HCT116 (cell line): ENCODE measurements around the gene METTL27. TPM values are rescaled to one million over a fixed set of nuclear protein-coding genes. Genes with fewer than 3 reads are reported as not detected.

Experiments
- ATAC-seq: fragments of 200-7000 bp; cut with Tn5 transposase; 2 replicates; pipeline ENCODE4 v1.9.1; 2020; ENCODE audit warnings: mild to moderate bottlenecking, moderate library complexity
- BruUV-seq: library from RNA; stranded (reverse); fragments of 400-500 nt; replicated peaks from 2 replicates; lab custom pipeline; 2021; lab: Mats Ljungman, UMichigan
- CTCF ChIA-PET: fragments of 300-600 bp; sonication (Branson Sonifier 250); formaldehyde crosslinking; loops from one replicate; lab custom pipeline; 2021; ENCODE audit warnings: antibody characterized with exemption; lab: Charles Lee
- POLR2A ChIA-PET: fragments of 300-600, 350-600 bp; sonication (Branson Sonifier 250); formaldehyde crosslinking; loops from one replicate; lab custom pipeline; 2021; ENCODE audit warnings: antibody characterized with exemption; lab: Charles Lee
- RAD21 ChIA-PET, 2 experiments: fragments of 300-600 bp; sonication (Branson Sonifier 250); formaldehyde crosslinking; loops; one replicate each; lab custom pipeline; 2023; ENCODE audit warnings: low total read pairs in 2 of 2; ENCODE audit not compliant: uncharacterized antibody in 2 of 2, unreplicated experiment in 2 of 2, low non-redundant PET in 1 of 2; lab: Charles Lee
- DNase-seq: peaks from one replicate; pipeline ENCODE4 v3.0.0-alpha.2; 2010; ENCODE audit warnings: low read depth, low spot score
- H2AFZ ChIP-seq: fragments of 200-600 bp; shearing (Covaris generic), sonication (generic); 2 replicates; pipeline ENCODE4 v1.6.1; 2017; ENCODE audit warnings: low read depth, mixed run types, mixed read lengths, antibody characterized with exemption, low read length; ENCODE audit not compliant: poor library complexity, severe bottlenecking
- H3K27ac ChIP-seq: 2 replicates; pipeline ENCODE4 v1.5.1; 2012; ENCODE audit warnings: low read depth, low read length
- H3K27me3 ChIP-seq: fragments of 200-600 bp; sonication (generic); 2 replicates; pipeline ENCODE4 v1.6.1; 2016; ENCODE audit warnings: mixed run types, low read length, mixed read lengths; ENCODE audit not compliant: insufficient read depth
- H3K36me3 ChIP-seq, 2 experiments: fragments of 200-500 bp in 1 of 2; fragments of 200-600 bp in 1 of 2; sonication (Bioruptor generic) in 1 of 2; sonication (generic) in 1 of 2; 2 replicates each; pipeline versions ENCODE4 v1.5.1 to v1.6.1; 2014 to 2016; ENCODE audit warnings: low read length in 2 of 2, inconsistent platforms in 1 of 2, mixed read lengths in 1 of 2, mixed run types in 1 of 2; ENCODE audit not compliant: insufficient read depth in 2 of 2, control insufficient read depth in 1 of 2
- H3K4me1 ChIP-seq, 2 experiments: fragments of 200-600 bp in 1 of 2; sonication (generic) in 1 of 2; 2 replicates each; pipeline versions ENCODE4 v1.5.1 to v1.6.1; 2012 to 2017; ENCODE audit warnings: low read length in 2 of 2, inconsistent platforms in 1 of 2, mild to moderate bottlenecking in 1 of 2, mixed read lengths in 1 of 2, mixed run types in 1 of 2, moderate library complexity in 1 of 2; ENCODE audit not compliant: insufficient read depth in 2 of 2, control insufficient read depth in 1 of 2
- H3K4me2 ChIP-seq: fragments of 200-600 bp; sonication (generic); 2 replicates; pipeline ENCODE4 v1.6.1; 2017; ENCODE audit warnings: mixed run types, low read length, mixed read lengths
- H3K4me3 ChIP-seq, 2 experiments: fragments of 200-600 bp in 1 of 2; sonication (generic) in 1 of 2; replicated peaks in 1 of 2; 2 replicates each; pipeline ENCODE4 v1.5.1; 2011 to 2016; ENCODE audit warnings: low read length in 2 of 2, control low read depth in 1 of 2, low read depth in 1 of 2, mild to moderate bottlenecking in 1 of 2, mixed read lengths in 1 of 2, mixed run types in 1 of 2
- H3K79me2 ChIP-seq: fragments of 200-600 bp; sonication (generic); 2 replicates; pipeline ENCODE4 v1.6.1; 2017; ENCODE audit warnings: mild to moderate bottlenecking, mixed run types, low read length, moderate library complexity, mixed read lengths; ENCODE audit not compliant: insufficient read depth
- H3K9ac ChIP-seq: fragments of 200-600 bp; sonication (generic); 2 replicates; pipeline ENCODE4 v1.6.1; 2016; ENCODE audit warnings: low read length, mixed read lengths
- H3K9me2 ChIP-seq: fragments of 200-600 bp; sonication (generic), shearing (Covaris generic); 2 replicates; pipeline ENCODE4 v1.6.1; 2017; ENCODE audit warnings: mixed run types, mild to moderate bottlenecking, moderate library complexity; ENCODE audit not compliant: insufficient read depth
- H3K9me3 ChIP-seq, 2 experiments: fragments of 200-500 bp in 1 of 2; fragments of 200-600 bp in 1 of 2; sonication (Bioruptor generic) in 1 of 2; sonication (generic) in 1 of 2; 2 replicates each; pipeline ENCODE4 v1.6.1; 2014 to 2017; ENCODE audit warnings: low read length in 2 of 2, mixed read lengths in 2 of 2, inconsistent platforms in 1 of 2, low read depth in 1 of 2, mild to moderate bottlenecking in 1 of 2, mixed run types in 1 of 2, moderate library complexity in 1 of 2; ENCODE audit not compliant: control insufficient read depth in 1 of 2, insufficient read depth in 1 of 2
- H4K20me1 ChIP-seq: fragments of 200-600 bp; sonication (generic), shearing (Covaris generic); 2 replicates; pipeline ENCODE4 v1.6.1; 2017; ENCODE audit warnings: mixed run types, mild to moderate bottlenecking, moderate library complexity; ENCODE audit not compliant: insufficient read depth
- ELF1 ChIP-seq: IDR thresholded peaks from 2 replicates; pipeline ENCODE4 v1.6.1; 2012; ENCODE audit warnings: low read depth, borderline replicate concordance
- EZH2 ChIP-seq: fragments of 200-600 bp; sonication (generic); IDR thresholded peaks from 2 replicates; pipeline ENCODE4 v1.6.1; 2017; ENCODE audit warnings: antibody characterized with exemption, mixed run types
- JUND ChIP-seq: IDR thresholded peaks from 2 replicates; pipeline ENCODE4 v1.6.1; 2012
- MAX ChIP-seq: IDR thresholded peaks from 2 replicates; pipeline ENCODE4 v1.6.1; 2012
- POLR2AphosphoS5 ChIP-seq: IDR thresholded peaks from 2 replicates; pipeline ENCODE4 v1.6.1; 2011; ENCODE audit warnings: mild to moderate bottlenecking, low read depth, low read length, moderate library complexity
- REST ChIP-seq: IDR thresholded peaks from 2 replicates; pipeline ENCODE4 v1.6.1; 2012; ENCODE audit warnings: low read depth
- ZFX ChIP-seq: fragments of 450-650 bp; IDR thresholded peaks from 2 replicates; pipeline ENCODE4 v1.6.1; 2017
- ZNF274 ChIP-seq: fragments of 200-500 bp; sonication (Bioruptor generic); IDR thresholded peaks from 2 replicates; pipeline ENCODE4 v1.6.1; 2014; ENCODE audit warnings: mild to moderate bottlenecking, low read depth, low read length, inconsistent platforms
- intact Hi-C: fragments of 100-400 bp; cut with micrococcal nuclease; formaldehyde crosslinking; loops from 2 replicates; pipeline ENCODE4 v1.10.0; 2022
- total RNA-seq: library from RNA; stranded (reverse); gene quantifications from one replicate; pipeline ENCODE4 v1.2.1, GENCODE V29; 2021; ENCODE audit not compliant: unreplicated experiment
- TF ChIP-seq, protein P1 (sequence below): IDR thresholded peaks from 2 replicates; pipeline ENCODE4 v1.6.1; 2011; ENCODE audit warnings: mild to moderate bottlenecking, low read length, moderate library complexity; ENCODE audit not compliant: insufficient replicate concordance; ENCODE audit errors: extremely low read depth

The METTL27 gene
- total RNA-seq, 1 experiment from 2014 or later: 30.4 TPM

- H3K27ac ChIP-seq: peak overlapping the region; percentile 90
- no peak for DNase-seq
- no peak for TF ChIP-seq MAX
- no peak for TF ChIP-seq EZH2
- 0 out of 2 replicates have a peak, but pooled peaks have one; percentile 16 for TF ChIP-seq POLR2AphosphoS5
- no peak for TF ChIP-seq ZNF274
- no peak for TF ChIP-seq JUND
- TF ChIP-seq REST: no peak
- TF ChIP-seq, protein P1, sequence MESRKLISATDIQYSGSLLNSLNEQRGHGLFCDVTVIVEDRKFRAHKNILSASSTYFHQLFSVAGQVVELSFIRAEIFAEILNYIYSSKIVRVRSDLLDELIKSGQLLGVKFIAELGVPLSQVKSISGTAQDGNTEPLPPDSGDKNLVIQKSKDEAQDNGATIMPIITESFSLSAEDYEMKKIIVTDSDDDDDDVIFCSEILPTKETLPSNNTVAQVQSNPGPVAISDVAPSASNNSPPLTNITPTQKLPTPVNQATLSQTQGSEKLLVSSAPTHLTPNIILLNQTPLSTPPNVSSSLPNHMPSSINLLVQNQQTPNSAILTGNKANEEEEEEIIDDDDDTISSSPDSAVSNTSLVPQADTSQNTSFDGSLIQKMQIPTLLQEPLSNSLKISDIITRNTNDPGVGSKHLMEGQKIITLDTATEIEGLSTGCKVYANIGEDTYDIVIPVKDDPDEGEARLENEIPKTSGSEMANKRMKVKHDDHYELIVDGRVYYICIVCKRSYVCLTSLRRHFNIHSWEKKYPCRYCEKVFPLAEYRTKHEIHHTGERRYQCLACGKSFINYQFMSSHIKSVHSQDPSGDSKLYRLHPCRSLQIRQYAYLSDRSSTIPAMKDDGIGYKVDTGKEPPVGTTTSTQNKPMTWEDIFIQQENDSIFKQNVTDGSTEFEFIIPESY: no peak
- no peak for TF ChIP-seq ELF1
- TF ChIP-seq ZFX: no peak
- TF ChIP-seq, all 23 proteins: peak for 1
- Histone ChIP-seq H2AFZ (no peak overlapping the region), H3K4me2 (peak overlapping the region; percentile 96), H3K9ac (peak overlapping the region; percentile 93), H3K9me3 (no peaks in the 10 kb centered on the region), H3K4me3 (peak overlapping the region; percentile 85 to 93), H3K79me2 (peaks cover 9% of the 10 kb centered on the region; the same call in 1 of the 2 replicates), H3K36me3 (no peaks in the 10 kb centered on the region; a peak in 1 of 4 replicates), H4K20me1 (no peaks in the 10 kb centered on the region), H3K27me3 (no peaks in the 10 kb centered on the region), H3K4me1 (peaks cover 33 to 59% of the 10 kb centered on the region in 2 experiments), H3K9me2 (no peaks in the 10 kb centered on the region)
- ATAC-seq: no peak
- intact Hi-C loops: no loop called here
- ChIA-PET RAD21 (interaction anchor here in 1 of 2 experiments (1.1 kb wide), 1 partner anchor 8 kb away, joined by 6 read pairs; no protein-coding TSS in a partner anchor), POLR2A (interaction anchor here (3.5 to 4.4 kb wide), 3 partner anchors 8 to 14 kb away, joined by 21 to 87 read pairs (median 50); partner anchors contain the start of gene CLDN4), CTCF (interaction anchor here (1.8 kb wide), 2 partner anchors 7 to 10 kb away, joined by 6 to 18 read pairs; no protein-coding TSS in a partner anchor)
- BruUV-seq: no TSS peak
Observed at GRCh38 chr7:73840715-73841379, 1.5 kb downstream of the METTL27 start.
